ENCODE data around the gene MARCHF5.

Gene MARCHF5, protein sequence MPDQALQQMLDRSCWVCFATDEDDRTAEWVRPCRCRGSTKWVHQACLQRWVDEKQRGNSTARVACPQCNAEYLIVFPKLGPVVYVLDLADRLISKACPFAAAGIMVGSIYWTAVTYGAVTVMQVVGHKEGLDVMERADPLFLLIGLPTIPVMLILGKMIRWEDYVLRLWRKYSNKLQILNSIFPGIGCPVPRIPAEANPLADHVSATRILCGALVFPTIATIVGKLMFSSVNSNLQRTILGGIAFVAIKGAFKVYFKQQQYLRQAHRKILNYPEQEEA

DNA sequence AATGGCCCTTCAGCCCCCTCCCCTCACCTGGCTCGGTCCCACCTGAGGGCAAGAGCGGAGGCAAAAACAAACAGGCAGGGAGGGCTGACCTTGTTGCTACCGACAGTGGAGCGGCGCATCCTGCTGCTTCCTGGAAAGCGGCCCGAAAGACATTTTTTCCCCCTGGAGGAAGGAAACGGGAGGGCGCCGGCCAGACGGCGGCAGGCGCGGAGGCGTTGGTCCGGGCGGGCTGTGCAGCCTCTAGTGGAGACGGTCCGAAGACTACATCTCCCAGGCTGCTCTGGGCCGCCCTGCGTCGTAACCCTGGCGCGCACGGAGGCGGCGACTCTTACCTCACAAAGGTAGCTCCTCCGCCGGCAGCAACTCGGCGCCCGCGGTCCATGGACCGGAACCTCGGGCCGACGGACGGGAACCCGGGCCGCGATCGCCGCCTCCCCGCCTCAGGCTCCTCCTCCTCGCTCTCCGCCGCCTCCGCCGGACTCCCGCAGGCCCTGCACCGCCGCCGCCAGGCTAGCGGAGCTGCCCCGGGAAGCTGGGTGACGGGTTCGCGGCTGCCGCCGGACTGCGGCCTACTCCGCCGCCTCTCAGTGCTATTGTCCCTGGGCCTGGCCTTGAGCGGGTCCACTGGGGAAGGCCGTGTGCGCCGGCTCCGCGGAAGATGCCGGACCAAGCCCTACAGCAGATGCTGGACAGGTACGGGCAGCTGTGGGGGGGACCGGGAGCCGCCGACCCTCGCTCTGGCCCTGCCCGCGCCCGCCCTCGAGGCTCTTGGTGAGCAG, at the start of gene MARCHF5, which contains the start of gene CPEB3:
Gene MARCHF5, plus strand, starts transcription at position 331 of the 779 bp plus-strand sequence. Its CDS starts 328 bp downstream, at position 659.
Gene CPEB3, minus strand, starts transcription at position 242 of the 779 bp plus-strand sequence. CDS start 50,728 bp downstream, outside the sequence.
- DNase-seq (ENCODE audit: low read depth) = peak; percentile 95

DNA sequence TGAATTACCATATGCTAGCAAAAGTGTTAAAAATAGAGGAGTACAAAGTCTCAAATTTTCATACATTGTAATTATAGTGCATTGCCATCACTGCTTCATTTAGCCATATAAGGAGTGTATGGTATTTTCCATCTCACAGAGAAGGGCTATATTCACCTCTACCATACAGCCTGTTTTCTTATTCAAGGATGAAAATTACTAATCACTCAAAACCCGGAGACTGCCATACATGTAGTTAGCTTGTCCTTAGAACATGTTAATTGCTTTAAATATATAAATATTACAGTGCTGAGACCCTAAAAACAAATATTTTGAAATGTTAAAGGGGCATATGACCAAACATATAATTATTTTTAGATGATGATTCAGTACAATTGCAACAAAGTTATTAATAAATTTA, 49.5 kb upstream of the MARCHF5 start:
- no peak for DNase-seq (ENCODE audit: low read depth)

DNA sequence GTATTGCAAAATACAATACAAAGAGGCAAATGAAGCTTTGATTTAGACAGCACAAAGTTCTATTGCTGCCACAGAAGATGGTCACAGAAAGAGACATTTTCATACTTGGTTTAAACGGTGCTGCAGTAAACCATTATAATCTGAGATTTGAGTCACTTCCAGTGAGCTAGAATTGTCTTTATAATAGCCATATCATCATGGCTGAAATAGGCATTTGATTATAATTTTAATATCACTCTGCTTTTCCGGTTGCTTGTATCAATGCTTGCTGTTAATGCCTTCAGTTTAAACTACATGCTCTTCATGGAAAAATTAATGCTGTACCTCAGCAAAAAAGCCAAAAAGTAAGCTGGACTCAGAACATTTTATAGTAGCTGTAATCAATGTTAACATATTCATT, 48.6 kb upstream of the MARCHF5 start:
- no peak for DNase-seq (ENCODE audit: low read depth)

DNA sequence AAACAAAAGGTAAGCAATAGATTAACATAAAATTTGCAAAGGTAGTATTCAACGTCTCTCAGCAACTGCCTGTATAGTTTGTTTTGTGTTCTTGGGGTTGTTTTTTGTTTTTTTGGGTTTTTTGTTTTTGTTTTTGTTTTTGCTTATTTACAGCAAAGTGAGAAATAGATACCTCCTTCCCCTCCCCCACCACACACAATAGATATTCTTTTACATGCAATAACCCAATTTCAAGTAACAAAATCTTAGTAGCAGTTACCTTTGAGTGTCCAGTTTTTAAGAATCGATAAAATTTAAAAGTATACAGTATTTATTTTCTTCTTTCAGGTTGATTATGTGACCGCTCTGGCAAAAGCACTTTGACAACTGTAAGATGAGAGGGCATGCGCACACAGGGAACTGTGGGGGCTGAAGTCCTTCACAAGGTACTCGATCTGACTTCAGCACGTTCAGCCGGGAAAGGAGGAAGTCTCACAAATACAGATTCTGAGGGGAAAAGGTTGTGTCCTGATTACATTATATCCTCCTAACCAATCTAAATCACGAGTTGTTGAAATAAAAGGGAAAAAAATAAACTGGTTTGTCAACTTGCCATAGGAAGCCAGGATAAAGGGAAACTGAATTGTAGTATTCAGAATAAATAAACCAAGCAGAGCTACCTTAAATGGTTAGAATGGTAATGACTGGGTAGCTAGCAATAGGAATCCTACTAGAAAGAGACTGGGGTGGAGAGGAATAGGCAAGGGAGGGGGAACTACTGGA, 47.9 kb upstream of the MARCHF5 start:
- DNase-seq (ENCODE audit: low read depth) = peak; percentile 39

DNA sequence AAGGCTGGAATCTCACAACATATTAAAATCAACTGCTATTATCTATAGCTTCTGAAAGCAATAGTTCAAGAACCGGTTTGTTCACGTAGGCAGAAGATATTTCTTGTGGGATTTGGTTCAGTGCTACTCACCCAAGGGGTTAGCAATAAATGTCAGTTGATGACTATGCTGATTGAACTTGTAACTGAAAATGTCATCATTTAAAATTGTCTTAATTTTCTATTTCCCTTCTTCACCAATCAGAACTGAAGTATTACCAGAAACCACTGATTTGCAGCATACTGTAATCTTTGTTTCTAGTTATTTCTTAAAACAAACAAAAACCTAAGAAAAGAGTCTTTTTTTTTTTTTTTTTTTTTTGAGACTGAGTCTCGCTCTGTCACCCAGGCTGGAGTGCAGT, 46.2 kb upstream of the MARCHF5 start:
- no peak for DNase-seq (ENCODE audit: low read depth)

DNA sequence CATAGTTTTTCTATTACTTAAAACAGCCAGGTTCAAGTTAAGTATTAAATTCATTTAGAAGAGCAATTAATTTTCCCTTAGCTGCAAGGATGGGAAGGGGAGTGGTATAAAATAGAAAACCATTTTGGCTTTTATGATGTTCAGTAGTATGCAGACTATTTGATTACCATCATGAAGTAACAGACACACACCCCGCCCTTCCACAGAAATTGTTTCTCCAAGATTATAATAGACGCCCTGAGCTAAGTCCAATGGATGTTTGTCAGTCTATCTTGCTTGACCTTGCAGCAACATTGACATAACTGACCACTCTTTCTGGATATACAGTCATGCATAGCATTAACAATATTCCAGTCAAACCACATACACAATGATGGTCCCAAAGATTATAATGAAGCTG, 42.4 kb upstream of the MARCHF5 start:
- no peak for DNase-seq (ENCODE audit: low read depth)

DNA sequence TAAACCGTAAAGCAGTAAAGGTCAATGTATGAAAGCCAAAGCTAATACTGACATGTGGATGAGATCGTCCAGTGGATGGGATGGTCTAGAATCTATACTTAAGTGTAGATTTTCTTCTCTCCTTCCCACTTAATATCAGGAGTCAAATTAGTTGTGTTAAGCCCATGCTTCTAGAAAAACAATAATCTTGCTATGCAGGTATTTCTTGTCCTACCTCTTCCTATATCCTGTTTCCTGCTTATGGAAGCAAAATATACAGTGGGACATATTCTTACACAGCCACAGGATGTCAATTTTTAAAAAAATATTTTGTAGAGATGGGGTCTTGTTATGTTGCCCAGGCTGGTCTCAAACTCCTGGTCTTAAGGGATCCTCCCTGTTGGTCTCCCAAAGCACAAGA, 27.6 kb upstream of the MARCHF5 start:
- DNase-seq (ENCODE audit: low read depth) = no peak

DNA sequence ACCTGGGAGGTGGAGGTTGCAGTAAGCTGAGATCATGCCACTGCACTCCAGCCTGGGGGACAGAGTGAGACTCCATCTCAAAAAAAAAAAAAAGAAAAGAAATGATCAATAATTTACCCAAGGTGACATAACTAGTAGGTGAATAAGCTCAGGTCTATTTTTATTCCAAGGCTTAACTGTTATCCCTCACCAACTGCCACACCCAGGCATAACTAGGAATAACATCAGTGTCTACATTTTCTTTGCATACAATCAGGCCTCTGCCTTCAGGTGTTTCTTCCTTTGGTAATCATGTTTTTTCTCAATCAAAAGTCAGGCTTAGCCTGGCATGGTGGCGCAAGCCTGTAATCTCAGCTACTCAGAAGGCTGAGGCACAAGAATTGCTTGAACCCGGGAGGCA, 26.7 kb upstream of the MARCHF5 start:
- no peak for DNase-seq (ENCODE audit: low read depth)

DNA sequence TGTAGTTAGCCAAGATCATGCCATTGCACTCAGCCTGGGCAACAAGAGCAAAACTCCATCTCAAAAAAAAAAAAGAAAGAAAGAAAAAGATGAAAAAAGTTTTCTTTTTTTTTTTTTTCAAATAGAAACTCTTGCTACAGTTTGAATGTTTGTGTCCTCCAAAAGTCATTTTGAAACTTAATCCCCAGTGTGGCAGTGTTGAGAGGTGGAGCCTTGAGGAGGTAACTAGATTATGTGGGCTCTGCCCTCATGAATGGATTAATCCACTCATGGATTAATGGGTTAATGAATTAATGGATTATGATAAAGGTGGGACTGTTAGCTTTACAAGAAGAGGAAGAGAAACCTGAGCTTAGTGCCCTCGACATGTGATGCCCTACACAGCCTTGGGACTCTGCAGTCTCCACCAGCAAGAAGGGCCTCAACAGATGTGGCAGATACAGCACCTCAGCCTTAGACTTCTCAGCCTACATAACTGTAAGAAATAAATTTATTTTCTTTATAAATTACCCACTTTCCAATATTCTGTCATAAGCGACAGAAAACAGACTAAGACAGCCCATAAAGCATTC, 25.2 kb upstream of the MARCHF5 start:
- DNase-seq (ENCODE audit: low read depth) = no peak

DNA sequence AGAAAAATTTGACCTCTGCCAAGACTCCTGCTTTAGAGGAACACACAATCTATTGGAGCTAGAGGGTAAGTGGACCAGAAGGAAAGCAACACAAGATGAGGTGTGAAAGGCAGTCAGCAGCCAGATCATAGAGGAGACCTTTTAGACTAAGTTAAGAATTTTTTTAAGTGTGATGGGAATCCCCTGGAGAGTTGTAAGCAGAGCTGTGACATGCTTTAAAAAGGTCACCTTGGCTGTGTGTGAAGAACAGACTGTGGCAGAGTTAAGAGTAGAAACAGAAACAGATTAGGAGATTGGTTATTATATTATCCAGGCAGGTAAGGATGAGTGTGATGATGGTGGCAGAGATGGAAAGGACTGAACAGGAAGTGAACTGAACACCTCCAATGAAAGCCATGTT, 23.6 kb upstream of the MARCHF5 start:
- DNase-seq (ENCODE audit: low read depth) = no peak

DNA sequence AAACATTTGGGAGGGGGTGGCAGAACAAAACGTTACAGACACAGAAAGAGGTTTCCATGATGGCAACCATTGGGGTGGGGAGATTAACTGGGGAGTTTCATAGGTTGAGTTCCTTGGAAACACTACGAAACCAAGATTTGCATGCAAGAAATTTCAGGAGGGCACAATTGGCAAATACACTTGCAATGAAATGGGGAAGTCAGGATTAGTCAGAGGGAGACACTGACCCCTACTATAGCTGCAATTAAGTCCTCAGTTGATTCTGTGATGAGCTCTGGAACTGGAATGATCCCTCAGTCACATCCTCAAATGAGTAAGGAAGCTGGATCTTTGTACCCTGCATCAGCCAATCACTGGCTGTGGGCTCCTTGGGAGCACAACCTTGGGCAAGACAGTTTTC, 22.2 kb upstream of the MARCHF5 start:
- DNase-seq (ENCODE audit: low read depth) = no peak

DNA sequence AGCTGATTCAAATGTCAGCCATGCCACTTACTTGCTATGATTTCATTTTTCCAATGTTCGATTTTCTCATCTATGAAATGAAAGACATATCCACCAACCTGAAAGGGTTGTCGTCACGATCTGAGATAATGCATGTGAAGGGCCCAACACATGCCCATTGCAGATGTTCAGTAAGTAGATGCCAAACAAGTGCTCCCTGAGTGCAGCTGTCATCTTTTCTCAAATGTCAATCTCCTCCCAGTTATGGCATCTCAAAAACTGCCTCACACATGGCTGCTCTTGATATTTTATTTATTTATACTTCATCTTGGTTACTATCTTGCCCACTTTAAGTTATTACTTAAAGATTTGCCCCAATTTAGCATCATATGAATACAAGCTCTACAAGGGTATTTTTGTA, 16.9 kb upstream of the MARCHF5 start:
- DNase-seq (ENCODE audit: low read depth) = no peak

DNA sequence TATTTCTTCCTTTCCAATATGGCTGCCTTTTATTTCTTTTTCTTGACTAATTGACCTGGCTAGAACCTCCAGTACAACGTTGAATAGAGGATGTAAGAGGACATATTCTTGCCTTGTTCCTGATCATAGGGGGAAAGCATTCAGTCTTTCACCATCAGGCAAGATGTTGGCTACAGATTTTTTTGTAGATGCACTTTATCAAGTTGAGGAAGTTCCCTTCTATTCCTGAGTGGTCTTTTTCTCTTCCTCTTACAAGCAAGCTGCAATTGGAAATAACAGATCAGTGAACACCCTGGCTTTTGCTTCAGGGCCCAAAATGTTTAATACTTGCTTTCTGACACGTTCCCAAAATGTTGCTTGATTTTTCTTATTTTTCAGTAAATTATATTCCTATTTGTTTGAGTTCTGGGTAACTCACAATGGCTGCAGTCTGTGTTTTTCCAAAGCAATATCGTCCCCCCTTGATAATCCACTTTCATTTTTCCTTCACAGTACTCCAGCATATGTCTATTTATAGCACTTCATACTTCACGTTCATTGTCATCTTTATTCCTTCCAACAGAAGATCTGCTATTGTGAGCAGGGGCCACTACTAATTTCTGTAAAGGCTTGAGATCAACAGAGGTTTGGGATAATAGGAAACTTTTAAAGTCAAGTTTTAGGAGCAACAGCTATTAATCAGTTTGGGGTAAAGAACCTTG, 11.8 kb upstream of the MARCHF5 start:
- DNase-seq (ENCODE audit: low read depth) = no peak

DNA sequence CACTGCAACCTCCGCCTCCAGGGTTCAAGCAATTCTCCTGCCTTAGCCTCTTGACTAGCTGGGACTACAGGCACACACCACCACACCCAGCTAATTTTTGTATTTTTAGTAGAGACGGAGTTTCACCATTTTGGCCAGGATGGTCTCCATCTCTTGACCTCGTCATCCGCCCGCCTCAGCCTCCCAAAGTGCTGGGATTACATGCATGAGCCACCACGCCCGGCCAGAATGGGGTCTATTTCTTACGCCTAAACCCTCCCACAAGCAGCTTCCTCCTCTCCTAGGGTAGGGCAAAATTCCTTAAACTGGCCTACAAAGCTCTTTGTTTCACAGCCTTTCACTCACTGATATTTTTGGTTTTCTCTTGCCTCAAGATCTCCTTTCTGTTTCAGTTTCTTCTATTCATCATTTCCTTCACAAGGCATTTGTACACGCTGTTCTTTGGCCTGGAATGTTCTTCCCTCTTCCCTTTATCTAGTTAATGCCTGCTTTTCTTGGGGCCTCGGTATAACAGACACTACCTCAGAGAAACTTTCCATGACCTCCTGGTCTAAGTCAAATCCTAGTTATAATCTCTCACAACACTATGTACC, 6.8 kb upstream of the MARCHF5 start:
- no peak for DNase-seq (ENCODE audit: low read depth)

DNA sequence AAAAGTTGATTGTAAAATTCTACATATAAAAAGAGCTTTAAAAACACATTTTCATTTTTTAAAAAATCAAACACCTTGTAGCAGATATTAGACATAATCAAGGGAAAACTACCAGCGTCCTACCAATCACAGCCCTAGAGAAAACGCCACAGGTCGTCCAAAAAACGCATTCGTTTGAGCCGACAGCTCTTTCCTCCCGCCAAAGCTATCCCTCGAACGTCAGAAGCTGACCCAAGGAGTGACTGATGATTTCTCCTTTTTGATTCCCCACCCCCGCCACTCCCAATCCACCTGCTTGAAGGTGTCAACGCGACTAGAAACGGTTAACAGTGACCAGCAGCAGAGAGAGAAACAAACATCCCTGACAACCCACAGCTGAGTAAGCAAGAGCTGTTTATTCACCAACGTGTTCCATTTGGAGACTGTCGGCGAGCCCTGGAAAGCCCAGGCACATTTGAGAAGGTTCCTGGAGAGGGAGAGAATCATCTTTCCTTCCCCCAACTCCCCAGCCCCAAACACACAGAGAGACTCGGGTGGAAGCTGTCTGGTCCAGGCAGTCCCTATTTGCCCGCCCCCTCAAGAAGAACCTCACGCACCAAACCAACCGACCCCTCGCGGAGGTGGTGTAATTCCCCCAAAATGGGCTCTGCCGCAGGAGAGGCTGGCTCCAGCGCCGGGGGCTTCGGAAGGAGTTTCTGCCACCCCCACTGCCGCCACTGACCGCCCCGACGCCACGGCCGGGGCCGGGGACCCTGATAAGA, 711 bp upstream of the MARCHF5 start:
- peak; percentile 36 for DNase-seq (ENCODE audit: low read depth)

DNA sequence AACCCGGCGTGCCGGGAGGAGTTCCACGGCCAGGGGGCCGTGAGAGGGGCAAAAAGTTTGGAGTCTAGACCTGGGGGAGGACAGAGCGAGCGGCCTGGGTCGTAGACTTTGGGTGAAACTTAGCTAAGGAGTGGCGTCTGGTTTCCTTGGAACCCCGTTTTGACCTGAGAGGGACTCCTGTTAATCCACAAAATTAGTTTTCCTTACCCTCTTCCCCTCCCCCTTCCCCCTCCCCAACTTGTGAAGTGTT, 574 bp downstream of the MARCHF5 start:
- no peak for DNase-seq (ENCODE audit: low read depth)

DNA sequence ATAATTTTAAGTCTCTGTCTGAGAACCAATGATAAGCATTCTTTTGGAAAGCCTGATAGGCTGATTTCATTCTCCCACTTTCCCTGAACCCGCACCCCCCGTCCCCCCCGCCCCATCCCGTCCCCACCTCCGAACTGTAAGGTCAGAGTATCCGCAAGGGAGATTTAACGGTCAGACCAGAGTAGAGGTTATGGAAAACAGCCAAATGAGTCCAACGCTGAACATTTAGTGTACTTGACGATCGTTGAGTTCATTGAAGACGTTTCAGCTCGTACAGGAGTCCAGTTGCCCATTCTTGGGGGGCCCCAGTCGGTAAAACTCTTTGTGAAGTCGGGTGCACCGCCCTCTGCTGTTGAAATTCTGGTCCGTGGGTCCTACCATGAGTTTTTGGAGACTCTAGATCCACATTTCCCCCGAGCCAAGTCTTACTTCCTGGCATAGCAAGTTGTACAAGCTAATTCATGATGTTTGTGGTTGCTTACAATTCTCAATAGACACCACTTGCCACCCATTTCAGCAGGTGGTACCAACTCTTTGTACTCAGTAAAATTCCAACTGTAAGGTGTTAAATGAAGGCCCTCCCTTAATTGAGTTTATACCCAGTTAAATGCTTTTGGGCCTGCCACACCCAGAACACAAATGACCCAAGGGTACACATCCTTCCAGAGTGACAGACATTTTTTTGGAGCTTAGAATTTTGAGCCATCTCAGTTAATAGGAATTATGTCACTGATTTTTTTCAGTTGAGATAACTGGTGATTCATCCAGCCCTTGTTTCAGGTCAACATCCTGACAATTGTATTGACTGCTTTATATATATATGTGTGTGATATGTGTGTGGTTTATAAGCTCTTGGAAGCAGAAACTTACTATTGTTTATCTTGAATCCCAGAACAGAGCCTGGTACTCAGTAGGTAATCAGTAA, 1.2 kb downstream of the MARCHF5 start:
- peak; percentile 45 for DNase-seq (ENCODE audit: low read depth)

DNA sequence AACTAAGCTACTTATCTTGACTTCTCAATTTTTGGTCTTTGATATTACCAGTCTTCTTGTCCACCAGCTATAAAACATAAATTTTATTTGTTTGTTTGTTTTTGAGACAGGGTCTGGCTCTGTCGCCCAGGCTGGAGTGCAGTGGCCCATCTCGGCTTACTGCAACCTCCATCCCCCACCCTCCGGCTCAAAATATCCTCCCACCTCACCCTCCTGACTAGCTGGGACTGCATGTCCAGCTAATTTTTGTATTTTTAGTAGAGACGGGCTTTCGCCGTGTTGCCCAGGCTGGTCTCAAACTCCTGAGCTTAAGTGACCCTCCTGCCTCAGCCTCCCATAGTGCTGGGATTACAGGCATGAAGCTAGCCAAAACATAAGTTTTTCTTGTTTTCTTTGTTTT, 7.5 kb downstream of the MARCHF5 start:
- no peak for DNase-seq (ENCODE audit: low read depth)

DNA sequence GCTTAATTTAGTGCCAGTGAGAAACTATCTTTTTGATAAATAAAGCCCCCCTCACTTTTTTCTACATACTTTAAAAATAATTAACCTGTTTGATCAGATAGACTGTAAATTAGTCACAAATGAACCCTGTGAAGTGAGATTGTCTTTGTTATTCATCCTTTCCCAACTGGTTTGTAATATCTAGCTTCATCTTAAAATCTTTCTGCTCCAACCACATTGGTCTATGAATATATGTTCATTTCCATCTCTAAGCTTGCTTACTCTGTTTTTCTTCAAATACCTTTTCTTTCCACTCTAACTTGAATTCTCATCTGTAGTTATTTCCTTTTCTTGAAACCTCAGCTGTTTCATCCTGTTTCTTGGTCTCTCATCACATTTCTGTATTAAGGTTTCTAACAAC, 12.1 kb downstream of the MARCHF5 start:
- no peak for DNase-seq (ENCODE audit: low read depth)

DNA sequence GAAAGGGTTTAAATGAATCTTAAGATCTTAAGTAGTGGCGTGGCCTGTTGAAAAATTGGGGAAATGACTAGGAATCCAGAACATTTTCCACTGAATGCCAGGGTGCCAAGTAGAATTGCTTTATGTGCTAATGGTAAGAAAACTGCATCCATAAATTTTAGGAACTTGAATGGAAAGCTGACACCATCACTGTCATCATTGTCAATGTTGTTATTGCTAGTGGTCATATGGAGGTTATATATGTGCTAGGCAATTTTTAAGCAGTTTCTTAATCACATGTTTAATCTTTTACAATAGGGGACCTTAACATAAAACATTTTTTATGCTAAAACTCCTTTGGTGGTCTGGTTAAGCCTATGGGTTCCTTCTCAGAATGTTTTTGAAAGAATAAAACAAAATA, 13.1 kb downstream of the MARCHF5 start:
- DNase-seq (ENCODE audit: low read depth) = no peak
